ENCODE results near the gene TMEM217.

- TF ChIP-seq CTCF (IDR thresholded peaks at IDR 0.05; ENCODE audit: insufficient read depth, low read length, poor library complexity, severe bottlenecking): no peak
- TF ChIP-seq EZH2phosphoT487 (conservative IDR thresholded peaks at IDR 0.05; ENCODE audit: low read length): no peak
These were observed 2.1 kb upstream of the TMEM217 start for GRCh38 chr6:37260040-37260439.

All from SU-DHL-6 (cell line).